Measurements from ENCODE around the gene ARPC3.
A peak's percentile ranks its signal among the peaks of the same experiment; 100 is the strongest.

DNA sequence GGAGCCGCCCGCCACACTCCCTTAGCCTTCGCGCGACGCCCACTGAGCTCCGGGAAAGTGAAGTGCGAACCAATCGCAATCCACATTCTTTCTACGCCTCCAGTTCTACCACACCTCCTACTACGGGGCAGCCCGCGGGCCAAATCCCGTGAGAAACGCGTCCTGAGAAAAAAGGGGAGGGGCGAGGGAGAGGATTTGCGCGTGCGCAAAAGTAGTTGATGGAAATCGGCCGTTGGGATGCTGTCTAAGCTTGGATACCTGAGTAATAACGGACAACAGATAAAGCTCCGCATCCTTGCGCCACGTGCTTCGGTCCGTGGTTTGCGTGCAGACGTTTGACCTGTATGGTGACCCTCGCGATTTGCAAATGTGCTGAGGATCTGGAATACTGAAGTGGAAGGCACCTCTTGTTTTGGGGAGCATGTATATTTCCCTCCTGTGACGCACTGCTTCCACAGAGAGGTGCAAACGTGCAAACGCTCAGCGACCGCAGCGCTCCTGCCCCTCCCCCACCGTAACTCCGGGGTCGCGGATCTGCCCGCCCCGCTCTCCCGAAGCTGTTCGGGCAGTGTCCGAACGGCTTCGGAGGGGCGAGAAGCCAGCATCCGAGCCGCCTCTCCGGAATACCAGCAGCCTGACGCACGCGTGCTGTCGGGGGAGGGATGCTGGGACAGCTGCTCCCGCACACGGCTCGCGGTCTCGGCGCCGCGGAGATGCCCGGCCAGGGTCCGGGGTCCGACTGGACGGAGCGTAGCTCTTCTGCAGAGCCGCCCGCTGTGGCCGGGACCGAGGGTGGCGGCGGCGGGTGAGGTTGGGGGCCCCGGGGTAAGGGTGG lies 18.3 kb upstream of the ARPC3 start, which contains the start of the genes FAM216A and GPN3:
- TF ChIP-seq ZNF274 (IDR thresholded peaks at IDR 0.05; ENCODE audit: low read depth, low read length) (no peak), YY1 (IDR thresholded peaks at IDR 0.05; ENCODE audit: insufficient read depth, insufficient read length) (peak; percentile 5), SUZ12 (IDR thresholded peaks at IDR 0.05; ENCODE audit: extremely low read depth, insufficient read depth, insufficient read length) (no peak)

All from NT2/D1 (cell line).